Prostate gland (tissue), 2 donors: ENCODE measurements around the gene ANKEF1. TPM values are rescaled to one million over a fixed set of nuclear protein-coding genes. Genes with fewer than 3 reads are reported as not detected.

Experiments
- DNase-seq: peaks from one replicate; pipeline ENCODE4 v3.0.0-alpha.2; 2019; ENCODE audit warnings: low spot score
- H3K27ac ChIP-seq, 2 donors: fragments of 200-600 bp; sonication (generic); 2 replicates each; pipeline ENCODE4 v1.5.1; 2017 to 2019
- H3K27me3 ChIP-seq: fragments of 200-600 bp; sonication (generic); replicated peaks from 2 replicates; pipeline ENCODE4 v1.5.1; 2019; ENCODE audit not compliant: insufficient read depth
- H3K36me3 ChIP-seq, 2 donors: fragments of 200-600 bp; sonication (generic); 1 replicate in 1 of 2; 2 replicates in 1 of 2; pipeline versions ENCODE4 v1.5.1 to v1.8.1; 2017 to 2019
- H3K4me1 ChIP-seq: fragments of 200-600 bp; sonication (generic); replicated peaks from 2 replicates; pipeline ENCODE4 v1.5.1; 2019
- H3K4me3 ChIP-seq, 2 donors: fragments of 200-600 bp; sonication (generic); 2 replicates each; pipeline ENCODE4 v1.5.1; 2017 to 2019
- H3K9me3 ChIP-seq: fragments of 200-600 bp; sonication (generic); 2 replicates; pipeline ENCODE4 v1.5.1; 2017
- CTCF ChIP-seq, 4 experiments: fragments of 200-600 bp in 2 of 4; fragments of 450-650 bp in 2 of 4; sonication (generic) in 2 of 4; IDR thresholded peaks; 1 replicate in 3 of 4; 2 replicates in 1 of 4; pipeline ENCODE4 v1.5.1; 2016 to 2019; ENCODE audit warnings: antibody characterized with exemption in 4 of 4, mild to moderate bottlenecking in 2 of 4, moderate library complexity in 2 of 4
- POLR2A ChIP-seq: fragments of 450-650 bp; IDR thresholded peaks from one replicate; pipeline ENCODE4 v1.6.1; 2016; ENCODE audit warnings: antibody characterized with exemption, mild to moderate bottlenecking
- POLR2AphosphoS5 ChIP-seq: sonication (generic); formaldehyde crosslinking; IDR thresholded peaks from one replicate; pipeline ENCODE4 v1.6.1; 2017; ENCODE audit warnings: antibody characterized with exemption
- WGBS: methylation state at CpG from one replicate; pipeline ENCODE4 v1.1.5; 2018; 5-methylcytosine and 5-hydroxymethylcytosine counted together
- intact Hi-C: fragments of 100-400 bp; cut with DNase I; formaldehyde crosslinking; loops from one replicate; pipeline ENCODE4 v1.14.2; 2022
- total RNA-seq, 2 donors: library from RNA; depleted of rRNA; stranded (reverse); fragments of >200 nt; gene quantifications; one replicate each; pipeline ENCODE4 v1.1.0, GENCODE V29; 2016

Gene ANKEF1
- total RNA-seq, 2 donors from 2014 or later, result 7.1 to 7.5 TPM

DNA sequence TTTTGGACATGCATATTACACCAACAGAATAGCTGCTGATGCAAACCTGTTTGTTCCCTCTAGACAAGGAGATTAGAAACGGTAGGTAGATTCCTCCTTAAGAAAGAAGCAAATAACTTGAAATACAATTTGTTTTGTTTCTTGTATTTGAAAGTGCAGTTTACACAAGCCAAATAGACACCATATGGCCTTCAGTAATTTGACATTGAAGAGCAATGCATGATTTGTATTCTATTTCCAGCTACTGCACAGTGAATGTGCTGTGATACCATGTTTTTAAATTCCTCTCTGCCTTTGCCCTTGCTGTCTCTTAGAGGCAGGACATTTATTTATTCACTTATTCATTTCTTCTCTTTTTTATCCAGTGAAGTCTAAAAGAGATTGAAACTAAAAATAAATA, 31.9 kb upstream of the ANKEF1 start:
- intact Hi-C loops, result no loop called here
- 64% methylated on average over 1 of the region's 1 CpG for WGBS

DNA sequence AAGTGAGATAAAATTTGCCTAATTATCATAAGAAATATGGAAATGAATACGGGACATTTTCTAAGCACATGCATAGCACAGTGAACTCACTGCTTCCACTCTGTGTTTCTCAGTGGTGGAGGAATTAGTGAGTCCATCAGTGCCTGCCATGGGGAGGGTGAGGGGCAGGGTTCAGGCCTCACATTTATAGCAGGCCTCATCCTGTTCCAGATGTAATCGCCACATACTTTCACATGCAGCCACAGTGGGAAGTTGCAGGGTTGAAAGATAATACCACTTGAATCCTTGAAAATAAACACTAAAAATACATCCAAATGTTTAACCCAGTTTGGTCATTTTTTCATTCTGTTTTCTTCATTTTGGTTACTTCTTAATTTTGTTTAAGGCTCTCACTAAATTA, 29.9 kb upstream of the ANKEF1 start:
- Histone ChIP-seq H3K4me3 (no peak overlapping the region), H3K27me3 (no peaks in the 10 kb centered on the region), H3K9me3 (no peaks in the 10 kb centered on the region), H3K4me1 (no peaks in the 10 kb centered on the region), H3K36me3 (no peaks in the 10 kb centered on the region), H3K27ac (no peak overlapping the region)
- 65% methylated on average over 2 of the region's 2 CpGs for WGBS
- intact Hi-C loops, result no loop called here
- TF ChIP-seq POLR2AphosphoS5, result no peak
- TF ChIP-seq CTCF (IDR thresholded peaks at IDR 0.05), result no peak
- TF ChIP-seq POLR2A, result no peak
- no peak for DNase-seq

More for the DNA sequence above, 31.9 kb upstream of the ANKEF1 start:
- Histone ChIP-seq H3K4me3 (no peak overlapping the region), H3K27me3 (no peaks in the 10 kb centered on the region), H3K27ac (no peak overlapping the region), H3K36me3 (no peaks in the 10 kb centered on the region), H3K9me3 (no peaks in the 10 kb centered on the region), H3K4me1 (no peaks in the 10 kb centered on the region)
- DNase-seq, result no peak
- TF ChIP-seq POLR2A (no peak), CTCF (IDR thresholded peaks at IDR 0.05) (no peak), POLR2AphosphoS5 (no peak)

DNA sequence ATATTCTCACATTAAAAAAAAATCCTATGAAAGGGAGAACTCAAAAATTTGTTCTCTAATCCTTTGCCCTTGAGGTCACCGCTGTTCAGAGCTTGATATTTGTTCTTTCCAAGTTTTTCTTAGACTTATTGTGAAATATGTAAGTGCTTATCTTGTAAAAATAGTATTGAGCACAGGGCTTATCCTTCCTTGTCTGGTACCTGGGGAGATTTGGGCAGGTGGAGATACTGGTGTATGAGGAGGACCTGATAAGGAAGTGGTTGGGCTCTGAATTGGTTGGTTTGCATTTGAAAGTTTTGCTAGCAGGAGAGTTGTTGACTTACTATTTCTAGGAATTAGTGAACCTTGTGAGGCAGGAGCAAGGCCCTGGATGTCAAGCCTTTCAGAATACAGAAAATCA, 28.9 kb upstream of the ANKEF1 start:
- no peaks in the 10 kb centered on the region for H3K4me1 ChIP-seq
- intact Hi-C loops, result no loop called here

GRCh38 chr20:10006447-10007090, 28.2 kb upstream of the ANKEF1 start:
- H3K36me3 ChIP-seq, result no peaks in the 10 kb centered on the region
- no peaks in the 10 kb centered on the region for H3K27me3 ChIP-seq
- no peaks in the 10 kb centered on the region for H3K4me1 ChIP-seq
- intact Hi-C loops, result no loop called here
- no peak overlapping the region for H3K27ac ChIP-seq
- no peak for TF ChIP-seq POLR2AphosphoS5
- 43% methylated on average over 4 of the region's 4 CpGs for WGBS
- H3K9me3 ChIP-seq, result no peaks in the 10 kb centered on the region
- H3K4me3 ChIP-seq, result no peak overlapping the region
- DNase-seq, result no peak

More for the DNA sequence above, 28.9 kb upstream of the ANKEF1 start:
- no peaks in the 10 kb centered on the region for H3K9me3 ChIP-seq
- H3K36me3 ChIP-seq, result no peaks in the 10 kb centered on the region
- H3K27me3 ChIP-seq, result no peaks in the 10 kb centered on the region
- H3K27ac ChIP-seq, result no peak overlapping the region
- DNase-seq, result no peak
- 74% methylated on average over 1 of the region's 1 CpG for WGBS
- no peak overlapping the region for H3K4me3 ChIP-seq
- TF ChIP-seq CTCF (IDR thresholded peaks at IDR 0.05) (no peak), POLR2AphosphoS5 (no peak), POLR2A (no peak)

- H3K27me3 ChIP-seq, result no peaks in the 10 kb centered on the region
- WGBS, result 63% methylated on average over 2 of the region's 2 CpGs
- no peaks in the 10 kb centered on the region for H3K4me1 ChIP-seq
- H3K4me3 ChIP-seq, result no peak overlapping the region
- no peak for DNase-seq
- no peaks in the 10 kb centered on the region for H3K36me3 ChIP-seq
- no peak for TF ChIP-seq POLR2A
- no peak for TF ChIP-seq CTCF (IDR thresholded peaks at IDR 0.05)
- no peak for TF ChIP-seq POLR2AphosphoS5
- intact Hi-C loops, result no loop called here
- no peak overlapping the region for H3K27ac ChIP-seq
- H3K9me3 ChIP-seq, result no peaks in the 10 kb centered on the region
These were observed 27.6 kb upstream of the ANKEF1 start for GRCh38 chr20:10007158-10007557.
